ENCODE measurements around the gene ASMTL. TPM values are rescaled to one million over a fixed set of nuclear protein-coding genes. Genes with fewer than 3 reads are reported as not detected.
A peak's percentile ranks its signal among the peaks of the same experiment; 100 is the strongest.

ASMTL gene
- total RNA-seq, 2 donors from 2014 or later = 43.1 to 44.2 TPM

DNA sequence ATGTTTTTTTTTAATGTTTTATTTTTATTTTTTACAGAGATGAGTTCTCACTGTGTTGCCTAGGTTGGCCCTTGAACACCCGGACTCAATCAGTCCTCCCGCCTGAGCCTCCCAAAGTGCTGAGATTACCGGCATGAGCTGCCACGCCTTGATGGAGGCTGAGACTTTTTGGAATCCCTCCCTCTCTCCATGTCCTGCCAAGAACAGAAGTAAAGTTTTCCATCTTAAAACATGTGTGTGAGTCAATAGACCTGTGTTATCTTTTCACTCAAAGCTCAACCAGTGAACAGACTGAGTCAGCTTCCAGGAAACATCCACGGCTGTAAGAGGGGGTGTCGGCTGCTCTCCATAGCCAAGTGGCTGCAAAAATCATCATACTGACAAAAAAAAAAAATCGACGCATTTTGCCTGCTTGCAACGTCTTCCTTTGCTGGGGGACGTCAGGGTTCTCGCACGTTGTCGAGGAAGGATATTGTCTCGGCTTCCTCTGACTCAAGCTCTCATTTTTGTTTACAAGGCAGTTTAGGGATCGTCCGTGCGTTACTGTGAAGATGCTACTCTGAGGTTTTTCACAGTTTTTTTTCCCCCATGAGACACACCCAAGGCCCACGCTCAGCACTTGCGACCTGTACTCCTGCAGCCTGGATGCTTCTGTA, 10.0 kb upstream of the ASMTL start:
- Histone ChIP-seq H3K4me1 (replicated peaks) (no peaks in the 10 kb centered on the region), H3K4me3 (no peak overlapping the region), H3K27me3 (replicated peaks; ENCODE audit: insufficient read depth) (no peaks in the 10 kb centered on the region), H3K9me3 (no peaks in the 10 kb centered on the region), H3K36me3 (no peaks in the 10 kb centered on the region), H3K27ac (no peak overlapping the region)
- TF ChIP-seq, protein P1, sequence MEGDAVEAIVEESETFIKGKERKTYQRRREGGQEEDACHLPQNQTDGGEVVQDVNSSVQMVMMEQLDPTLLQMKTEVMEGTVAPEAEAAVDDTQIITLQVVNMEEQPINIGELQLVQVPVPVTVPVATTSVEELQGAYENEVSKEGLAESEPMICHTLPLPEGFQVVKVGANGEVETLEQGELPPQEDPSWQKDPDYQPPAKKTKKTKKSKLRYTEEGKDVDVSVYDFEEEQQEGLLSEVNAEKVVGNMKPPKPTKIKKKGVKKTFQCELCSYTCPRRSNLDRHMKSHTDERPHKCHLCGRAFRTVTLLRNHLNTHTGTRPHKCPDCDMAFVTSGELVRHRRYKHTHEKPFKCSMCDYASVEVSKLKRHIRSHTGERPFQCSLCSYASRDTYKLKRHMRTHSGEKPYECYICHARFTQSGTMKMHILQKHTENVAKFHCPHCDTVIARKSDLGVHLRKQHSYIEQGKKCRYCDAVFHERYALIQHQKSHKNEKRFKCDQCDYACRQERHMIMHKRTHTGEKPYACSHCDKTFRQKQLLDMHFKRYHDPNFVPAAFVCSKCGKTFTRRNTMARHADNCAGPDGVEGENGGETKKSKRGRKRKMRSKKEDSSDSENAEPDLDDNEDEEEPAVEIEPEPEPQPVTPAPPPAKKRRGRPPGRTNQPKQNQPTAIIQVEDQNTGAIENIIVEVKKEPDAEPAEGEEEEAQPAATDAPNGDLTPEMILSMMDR (IDR thresholded peaks at IDR 0.05) = no peak
- TF ChIP-seq POLR2AphosphoS5 (IDR thresholded peaks at IDR 0.05) (no peak), POLR2A (IDR thresholded peaks at IDR 0.05) (no peak)
- intact Hi-C loops (cut with DNase I) = no loop called here
- WGBS = 49% methylated on average over 19 of the region's 19 CpGs
- no peak for DNase-seq (ENCODE audit: low spot score)

DNA sequence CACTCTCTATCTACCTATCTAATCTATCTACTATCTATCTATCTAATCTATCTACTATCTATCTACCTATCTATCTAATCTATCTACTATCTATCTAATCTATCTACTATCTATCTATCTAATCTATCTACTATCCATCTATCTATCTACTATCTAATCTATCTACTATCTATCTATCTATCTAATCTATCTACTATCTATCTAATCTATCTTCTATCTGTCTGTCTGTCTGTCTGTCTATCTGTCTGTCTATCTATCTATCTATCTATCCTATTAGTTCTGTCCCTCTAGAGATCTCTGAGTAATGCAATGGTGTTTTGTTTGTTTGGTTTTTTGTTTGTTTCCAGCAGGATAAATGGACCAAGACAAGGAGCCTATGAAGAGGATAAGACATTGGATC, 9.4 kb upstream of the ASMTL start:
- no peak overlapping the region for H3K4me3 ChIP-seq
- no peaks in the 10 kb centered on the region for H3K27me3 ChIP-seq (replicated peaks; ENCODE audit: insufficient read depth)
- no peaks in the 10 kb centered on the region for H3K36me3 ChIP-seq
- no peak overlapping the region for H3K27ac ChIP-seq
- no peaks in the 10 kb centered on the region for H3K9me3 ChIP-seq
- DNase-seq (ENCODE audit: low spot score) = no peak
- TF ChIP-seq, protein P1 (IDR thresholded peaks at IDR 0.05) = no peak
- TF ChIP-seq POLR2AphosphoS5 (IDR thresholded peaks at IDR 0.05) (no peak), POLR2A (IDR thresholded peaks at IDR 0.05) (no peak)
- H3K4me1 ChIP-seq (replicated peaks) = no peaks in the 10 kb centered on the region
- intact Hi-C loops (cut with DNase I) = no loop called here

DNA sequence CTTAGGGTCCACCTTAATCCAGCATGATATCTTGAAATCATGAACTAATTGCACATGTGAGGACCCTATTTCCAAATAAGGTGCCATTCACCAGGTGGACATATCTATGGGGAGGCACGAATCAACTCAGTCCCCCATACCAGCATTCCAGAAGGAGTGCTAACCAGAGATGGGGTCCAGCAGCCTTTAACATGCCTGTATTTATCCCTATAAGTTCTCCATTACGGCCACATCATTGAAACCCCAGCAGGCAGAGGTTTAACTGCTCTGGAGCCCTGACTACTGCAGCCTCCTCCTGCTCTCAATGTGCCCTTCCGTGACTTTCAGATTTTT, 3.2 kb upstream of the ASMTL start:
- intact Hi-C loops (cut with DNase I) = loop anchor here (10.0 kb wide), 1 partner anchor 1169 kb away; no protein-coding TSS in a partner anchor
- DNase-seq (ENCODE audit: low spot score) = no peak

DNA sequence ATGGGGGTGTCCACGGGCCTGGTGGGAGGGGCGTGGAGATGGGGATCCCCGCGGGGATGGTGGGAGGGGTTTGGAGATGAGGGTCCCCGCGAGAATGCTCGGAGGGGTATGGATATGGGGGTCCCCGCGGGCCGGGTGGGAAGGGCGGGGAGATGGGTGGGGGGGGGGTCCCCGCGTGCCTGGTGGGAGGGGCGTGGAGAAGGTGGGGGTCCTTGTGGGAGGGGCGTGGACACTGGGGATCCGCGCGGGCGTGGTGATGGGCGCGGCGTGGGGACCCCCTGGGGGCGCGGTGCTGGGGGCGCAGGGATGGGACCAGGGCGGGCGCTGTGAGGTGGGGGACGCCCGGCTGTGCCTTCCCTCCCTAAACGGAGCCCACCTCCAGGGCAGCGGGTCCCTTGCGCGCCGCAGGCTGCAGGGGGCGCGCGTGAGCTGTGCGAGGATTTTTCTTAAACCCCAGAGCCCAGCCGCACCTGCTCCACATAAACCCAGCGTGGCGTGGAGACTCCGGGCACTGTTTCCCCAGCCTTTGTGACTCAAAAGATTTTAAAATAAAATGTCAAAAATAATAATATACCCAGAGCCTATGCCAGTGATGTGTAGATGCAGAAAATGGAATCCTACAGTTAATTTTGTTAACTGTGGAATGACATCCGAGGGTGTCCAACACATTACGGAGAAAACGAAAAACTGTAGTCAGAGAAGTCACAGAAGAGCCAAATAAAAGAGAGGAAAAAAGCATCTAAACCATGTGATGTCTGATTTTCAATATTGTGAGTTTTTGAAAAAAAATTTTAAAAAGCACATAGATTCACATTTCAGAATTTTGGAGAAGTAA, 1.5 kb upstream of the ASMTL start:
- WGBS = 3% methylated on average over 37 of the region's 45 CpGs
- H3K4me1 ChIP-seq (replicated peaks) = peaks cover 9% of the 10 kb centered on the region
- H3K36me3 ChIP-seq = no peaks in the 10 kb centered on the region
- peak overlapping the region; percentile 51 to 89 for H3K27ac ChIP-seq
- intact Hi-C loops (cut with DNase I) = loop anchor here (2.0 to 10.0 kb wide), 4 partner anchors 61 to 1171 kb away; partner anchors contain the start of genes AKAP17A and SLC25A6
- TF ChIP-seq POLR2A (IDR thresholded peaks at IDR 0.05) (no peak), POLR2AphosphoS5 (IDR thresholded peaks at IDR 0.05) (peak; percentile 34)
- TF ChIP-seq, protein P1 (IDR thresholded peaks at IDR 0.05) = peak; percentile 89 to 96 (median 93)
- H3K27me3 ChIP-seq (replicated peaks; ENCODE audit: insufficient read depth) = no peaks in the 10 kb centered on the region
- H3K4me3 ChIP-seq = peak overlapping the region; percentile 38 to 62
- no peaks in the 10 kb centered on the region for H3K9me3 ChIP-seq
- DNase-seq (ENCODE audit: low spot score) = peak; percentile 80

More for the DNA sequence above, 3.2 kb upstream of the ASMTL start:
- no peak overlapping the region for H3K27ac ChIP-seq
- no peaks in the 10 kb centered on the region for H3K27me3 ChIP-seq (replicated peaks; ENCODE audit: insufficient read depth)
- WGBS = 80% methylated on average over 3 of the region's 3 CpGs
- no peak overlapping the region for H3K4me3 ChIP-seq
- no peaks in the 10 kb centered on the region for H3K36me3 ChIP-seq
- TF ChIP-seq POLR2A (IDR thresholded peaks at IDR 0.05) (no peak), POLR2AphosphoS5 (IDR thresholded peaks at IDR 0.05) (no peak)
- TF ChIP-seq, protein P1 (IDR thresholded peaks at IDR 0.05) = no peak
- H3K4me1 ChIP-seq (replicated peaks) = peaks cover 9% of the 10 kb centered on the region
- H3K9me3 ChIP-seq = no peaks in the 10 kb centered on the region

Measured in prostate gland (tissue), 2 donors.